ENCODE measurements around the gene ROBO2. TPM values are rescaled to one million over a fixed set of nuclear protein-coding genes. Genes with fewer than 3 reads are reported as not detected.
A peak's percentile ranks its signal among the peaks of the same experiment; 100 is the strongest.

ROBO2 gene
- 10 to 100 TPM in 2 of 12 donors, 1 to 10 TPM in 9, not detected in 1; 3.2 to 57.4 (median 4.2) TPM for polyA plus RNA-seq (ENCODE audit: insufficient read length in 12 of 12)
- long read RNA-seq, donor 1, partial matches to known transcripts: 7 of 8 reads
- long read RNA-seq, donor 1, other reads (novel, unspliced or antisense): 0 of 8 reads
- long read RNA-seq, donor 2: 0 reads
- long read RNA-seq, donor 3: 0 reads
- long read RNA-seq, donor 4: 0 reads
- long read RNA-seq, donor 5, partial matches to known transcripts: 7 of 7 reads
- long read RNA-seq, donor 5, other reads (novel, unspliced or antisense): 0 of 7 reads
- long read RNA-seq, donor 6: 0 reads
- long read RNA-seq, donor 7: 0 reads
- long read RNA-seq, donor 8: 0 reads
- long read RNA-seq, donor 9, partial matches to known transcripts: 0 of 1 reads
- long read RNA-seq, donor 9, other reads (novel, unspliced or antisense): 0 of 1 reads
- long read RNA-seq, donor 10, partial matches to known transcripts: 0 of 1 reads
- long read RNA-seq, donor 10, other reads (novel, unspliced or antisense): 0 of 1 reads
- long read RNA-seq, donor 11, full-length matches to known transcripts: 1 of 1 reads
- long read RNA-seq, donor 11, partial matches to known transcripts: 0 of 1 reads
- long read RNA-seq, donor 11, other reads (novel, unspliced or antisense): 0 of 1 reads

GRCh38 chr3:77039606-77040171, at the start of gene ROBO2:
ROBO2 (plus strand) TSS chr3:77040099; CDS start chr3:77040786, 687 bp downstream.
- peak; percentile 68 for DNase-seq

- no peak for DNase-seq
These were observed 49.3 kb upstream of the ROBO2 start for GRCh38 chr3:76990606-76991005.

- no peak for DNase-seq
These were observed 48.7 kb upstream of the ROBO2 start for GRCh38 chr3:76991165-76991564.

- peak; percentile 48 for DNase-seq
These were observed 42.2 kb upstream of the ROBO2 start for GRCh38 chr3:76997733-76998132.

- DNase-seq: no peak
These were observed 41.3 kb upstream of the ROBO2 start for GRCh38 chr3:76998555-76998954.

- no peak for DNase-seq
These were observed 38.7 kb upstream of the ROBO2 start for GRCh38 chr3:77001062-77001701.

GRCh38 chr3:77014226-77014625, 25.7 kb upstream of the ROBO2 start:
- no peak for DNase-seq

- no peak for DNase-seq
These were observed 14.4 kb upstream of the ROBO2 start for GRCh38 chr3:77025471-77025870.

- no peak for DNase-seq
These were observed 12.8 kb upstream of the ROBO2 start for GRCh38 chr3:77026904-77027634.

- no peak for DNase-seq
These were observed 11.9 kb upstream of the ROBO2 start for GRCh38 chr3:77028005-77028404.

GRCh38 chr3:77038468-77038929, 1.4 kb upstream of the ROBO2 start:
- DNase-seq: peak; percentile 87

- DNase-seq: peak; percentile 33
These were observed 831 bp upstream of the ROBO2 start for GRCh38 chr3:77038930-77039605.

- peak; percentile 16 for DNase-seq
These were observed 317 bp downstream of the ROBO2 start for GRCh38 chr3:77040216-77040615.

GRCh38 chr3:77040926-77041722, 1.2 kb downstream of the ROBO2 start:
- no peak for DNase-seq

GRCh38 chr3:77041811-77042210, 1.9 kb downstream of the ROBO2 start:
- no peak for DNase-seq

GRCh38 chr3:77042343-77042742, 2.4 kb downstream of the ROBO2 start:
- no peak for DNase-seq

- no peak for DNase-seq
These were observed 3.0 kb downstream of the ROBO2 start for GRCh38 chr3:77042882-77043281.

GRCh38 chr3:77045686-77046085, 5.8 kb downstream of the ROBO2 start:
- no peak for DNase-seq

GRCh38 chr3:77048186-77048585, 8.3 kb downstream of the ROBO2 start:
- no peak for DNase-seq

- no peak for DNase-seq
These were observed 11.7 kb downstream of the ROBO2 start for GRCh38 chr3:77051591-77051990.
